ENCODE measurements around the gene SH3RF3.

DNA sequence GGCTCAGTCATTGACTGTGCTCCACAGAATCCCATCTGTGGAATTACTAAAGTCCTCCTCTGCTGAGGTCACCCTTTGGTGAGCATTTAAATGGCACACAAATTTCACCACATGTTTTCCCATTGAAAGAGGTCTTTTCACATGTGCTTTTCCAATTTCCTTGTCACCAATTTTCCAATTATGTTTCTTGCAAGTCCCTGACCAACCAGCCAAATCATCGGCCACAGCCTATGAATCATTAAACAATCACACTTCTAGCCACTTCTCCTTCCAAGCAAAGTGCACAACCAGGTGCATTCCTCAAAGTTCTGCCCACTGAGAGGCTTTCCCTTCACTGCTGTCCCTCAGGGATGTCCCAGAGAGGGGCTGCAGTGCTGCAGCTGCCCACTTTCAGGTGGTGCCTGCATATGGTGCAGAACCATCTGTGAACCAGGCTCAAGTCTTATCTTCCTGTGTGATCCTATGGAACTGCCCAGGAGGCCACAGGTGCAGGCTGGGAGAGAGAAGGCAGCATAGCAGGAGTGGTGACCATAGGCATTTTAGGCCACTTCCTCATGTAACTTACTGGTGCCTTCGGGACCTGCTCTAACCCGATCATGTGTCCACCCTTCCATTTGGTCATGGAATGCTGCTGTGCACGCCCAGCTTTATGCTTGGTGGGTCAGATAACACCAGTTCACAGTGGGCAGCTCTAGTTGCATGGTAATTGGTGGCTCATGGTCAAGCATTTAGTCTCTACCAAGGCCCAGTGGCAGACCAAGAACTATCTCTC, 331.7 kb downstream of the SH3RF3 start:
- no peak for TF ChIP-seq CTCF (IDR thresholded peaks at IDR 0.05)
- TF ChIP-seq POLR2A (IDR thresholded peaks at IDR 0.05) = no peak
- TF ChIP-seq POLR2AphosphoS5 (IDR thresholded peaks at IDR 0.05; ENCODE audit: insufficient read depth in 1 of 2, low read depth in 1 of 2) = no peak

Measured in vagina (tissue), 2 donors.